Chondrocyte (in vitro differentiated cells): Measurements from ENCODE around the gene SIPA1L3. TPM values are rescaled to one million over a fixed set of nuclear protein-coding genes. Genes with fewer than 3 reads are reported as not detected.

Experiments
- DNase-seq: peaks from one replicate; pipeline ENCODE4 v3.0.0; 2021; ENCODE audit warnings: mixed read lengths, low spot score
- H3K27ac Mint-ChIP-seq: one replicate; pipeline ENCODE4 v1.8.0; 2021; ENCODE audit warnings: mild to moderate bottlenecking, moderate library complexity, mixed read lengths; ENCODE audit not compliant: unreplicated experiment
- H3K27me3 Mint-ChIP-seq: 2 replicates; pipeline ENCODE4 v1.8.0; 2021; ENCODE audit warnings: low read depth, mixed read lengths
- H3K36me3 Mint-ChIP-seq: 2 replicates; pipeline ENCODE4 v1.8.0; 2021; ENCODE audit warnings: low read depth, mixed read lengths
- H3K4me1 Mint-ChIP-seq: 2 replicates; pipeline ENCODE4 v1.8.0; 2021; ENCODE audit warnings: low read depth, mild to moderate bottlenecking, mixed read lengths
- H3K4me3 Mint-ChIP-seq: one replicate; pipeline ENCODE4 v1.8.0; 2021; ENCODE audit warnings: mild to moderate bottlenecking, moderate library complexity, mixed read lengths; ENCODE audit not compliant: unreplicated experiment
- H3K9me3 Mint-ChIP-seq: 2 replicates; pipeline ENCODE4 v1.8.0; 2021; ENCODE audit warnings: low read depth, mixed read lengths
- CTCF ChIP-seq: fragments of 200-600 bp; sonication (generic); IDR thresholded peaks from 2 replicates; pipeline ENCODE4 v1.5.0; 2021; ENCODE audit warnings: antibody characterized with exemption, mild to moderate bottlenecking, moderate library complexity
- total RNA-seq: library from RNA; stranded (reverse); gene quantifications from 3 replicates; pipeline ENCODE4 v1.2.1, GENCODE V29; 2021

Gene SIPA1L3
- total RNA-seq, 1 donor from 2014 or later: 17.5 TPM

- TF ChIP-seq CTCF: no peak
- Mint-ChIP-seq H3K9me3 (peaks cover 18% of the 10 kb centered on the region), H3K36me3 (peaks cover 3% of the 10 kb centered on the region)
Measured at GRCh38 chr19:37886571-37886970, 20.4 kb upstream of the SIPA1L3 start.

GRCh38 chr19:37893845-37894575, 13.0 kb upstream of the SIPA1L3 start:
- Mint-ChIP-seq H3K4me1 (no peaks in the 10 kb centered on the region), H3K27me3 (peaks cover 10% of the 10 kb centered on the region), H3K4me3 (no peak overlapping the region), H3K27ac (no peak overlapping the region), H3K9me3 (no peaks in the 10 kb centered on the region), H3K36me3 (peaks cover 2% of the 10 kb centered on the region)
- TF ChIP-seq CTCF: no peak
- no peak for DNase-seq

More at GRCh38 chr19:37886571-37886970, 20.4 kb upstream of the SIPA1L3 start:
- H3K4me3 Mint-ChIP-seq: no peak overlapping the region
- H3K4me1 Mint-ChIP-seq: no peaks in the 10 kb centered on the region
- peaks cover 3% of the 10 kb centered on the region for H3K27me3 Mint-ChIP-seq
- DNase-seq: no peak
- H3K27ac Mint-ChIP-seq: no peak overlapping the region

- DNase-seq: no peak
- Mint-ChIP-seq H3K36me3 (peaks cover 2% of the 10 kb centered on the region), H3K27me3 (peaks cover 10% of the 10 kb centered on the region), H3K4me3 (no peak overlapping the region), H3K27ac (no peak overlapping the region), H3K9me3 (no peaks in the 10 kb centered on the region), H3K4me1 (no peaks in the 10 kb centered on the region)
- TF ChIP-seq CTCF: no peak
Measured at GRCh38 chr19:37896180-37896579, 10.8 kb upstream of the SIPA1L3 start.

- no peak overlapping the region for H3K4me3 Mint-ChIP-seq
- no peak for DNase-seq
- H3K27ac Mint-ChIP-seq: no peak overlapping the region
- no peaks in the 10 kb centered on the region for H3K9me3 Mint-ChIP-seq
- no peaks in the 10 kb centered on the region for H3K27me3 Mint-ChIP-seq
- no peaks in the 10 kb centered on the region for H3K4me1 Mint-ChIP-seq
- H3K36me3 Mint-ChIP-seq: no peaks in the 10 kb centered on the region
- no peak for TF ChIP-seq CTCF
Measured at GRCh38 chr19:37899453-37899852, 7.6 kb upstream of the SIPA1L3 start.

GRCh38 chr19:37899966-37900365, 7.0 kb upstream of the SIPA1L3 start:
- H3K27me3 Mint-ChIP-seq: no peaks in the 10 kb centered on the region
- no peaks in the 10 kb centered on the region for H3K9me3 Mint-ChIP-seq
- no peaks in the 10 kb centered on the region for H3K36me3 Mint-ChIP-seq
- no peak overlapping the region for H3K4me3 Mint-ChIP-seq
- TF ChIP-seq CTCF: no peak
- DNase-seq: no peak
- no peaks in the 10 kb centered on the region for H3K4me1 Mint-ChIP-seq
- H3K27ac Mint-ChIP-seq: no peak overlapping the region
